H1 (cell line): ENCODE data around the gene ERC1. TPM values are rescaled to one million over a fixed set of nuclear protein-coding genes. Genes with fewer than 3 reads are reported as not detected.

ENCODE experiments used
- EZH2 ChIP-seq: fragments of 200-600 bp; sonication (generic); IDR thresholded peaks from 2 replicates; pipeline ENCODE4 v1.7.1; 2012; ENCODE audit warnings: low read depth, mild to moderate bottlenecking, moderate library complexity, low read length, inconsistent platforms; ENCODE audit not compliant: severe bottlenecking
- polyA plus RNA-seq, 7 experiments: library from polyadenylated mRNA; depleted of rRNA in 3 of 7; stranded (reverse) in 5 of 7; unstranded in 2 of 7; fragments of >200 nt in 5 of 7; fragments of 200-250 nt in 2 of 7; gene quantifications; 1 replicate in 5 of 7; 2 replicates in 1 of 7; 4 replicates in 1 of 7; pipeline versions ENCODE4 v1.2.1 to v1.2.3, GENCODE V29; 2011 to 2013; ENCODE audit warnings: missing spikeins in 2 of 7, mixed read lengths in 2 of 7
- total RNA-seq: library from RNA; stranded (reverse); fragmentation: NEBNext Ultra II Directional; extraction: Animal tissue kit (Norgen Biotek cat#: 25700); gene quantifications from 2 replicates; pipeline ENCODE4 v1.2.1, GENCODE V29; 2021

Gene ERC1
- total and polyA plus RNA-seq, 2 of the 8 experiments (the other 6 are each of a cell fraction or from before 2014, with no cell fraction given) = 7.8 to 45.7 TPM

- no peak for TF ChIP-seq EZH2
These were observed 444.0 kb downstream of the ERC1 start (continued) for GRCh38 chr12:1435044-1435443.
